DND-41 (cell line): ENCODE results near the gene GALK2.

ENCODE experiments used
- ATAC-seq: fragments of 200-7000 bp; cut with Tn5 transposase; 3 replicates; pipeline ENCODE4 v1.9.1; 2021; ENCODE audit warnings: low read depth; ENCODE audit not compliant: insufficient read depth
- DNase-seq: peaks from one replicate; pipeline ENCODE4 v3.0.0-alpha.2; 2020
- H2AFZ ChIP-seq: 2 replicates; pipeline ENCODE4 v1.6.0; 2012; ENCODE audit warnings: low read depth, low read length
- H3K27ac ChIP-seq: 2 replicates; pipeline ENCODE4 v1.5.1; 2012; ENCODE audit warnings: low read length, inconsistent platforms
- H3K27me3 ChIP-seq: fragments of 200-600 bp; sonication (generic); 2 replicates; pipeline ENCODE4 v1.6.0; 2012; ENCODE audit warnings: low read length, mild to moderate bottlenecking, inconsistent platforms; ENCODE audit not compliant: insufficient read depth, poor library complexity
- H3K36me3 ChIP-seq: 2 replicates; pipeline ENCODE4 v1.5.1; 2012; ENCODE audit warnings: low read length, inconsistent platforms; ENCODE audit not compliant: insufficient read depth
- H3K4me1 ChIP-seq: 2 replicates; pipeline ENCODE4 v1.5.1; 2012; ENCODE audit warnings: mild to moderate bottlenecking, low read length; ENCODE audit not compliant: insufficient read depth
- H3K4me2 ChIP-seq: 2 replicates; pipeline ENCODE4 v1.6.0; 2012; ENCODE audit warnings: mild to moderate bottlenecking, moderate library complexity, low read length, inconsistent platforms; ENCODE audit not compliant: insufficient read depth
- H3K4me3 ChIP-seq, 2 experiments: fragments of 200-600 bp in 1 of 2; shearing (Covaris generic) in 1 of 2; 2 replicates each; pipeline ENCODE4 v1.5.1; 2012 to 2016; ENCODE audit warnings: inconsistent platforms in 2 of 2, low read length in 2 of 2, mild to moderate bottlenecking in 2 of 2, low read depth in 1 of 2, moderate library complexity in 1 of 2
- H3K79me2 ChIP-seq: 2 replicates; pipeline ENCODE4 v1.6.0; 2012; ENCODE audit warnings: low read length, inconsistent platforms; ENCODE audit not compliant: insufficient read depth
- H3K9ac ChIP-seq: 2 replicates; pipeline ENCODE4 v1.6.0; 2012; ENCODE audit warnings: low read depth, mild to moderate bottlenecking, inconsistent platforms, low read length, moderate library complexity
- H3K9me3 ChIP-seq: 2 replicates; pipeline ENCODE4 v1.5.1; 2012; ENCODE audit warnings: low read length, moderate library complexity, mild to moderate bottlenecking, inconsistent platforms; ENCODE audit not compliant: insufficient read depth, severe bottlenecking
- H4K20me1 ChIP-seq: 2 replicates; pipeline ENCODE4 v1.6.0; 2012; ENCODE audit warnings: low read length; ENCODE audit not compliant: insufficient read depth
- EZH2 ChIP-seq: IDR thresholded peaks from 3 replicates; pipeline ENCODE4 v1.6.1; 2012; ENCODE audit warnings: borderline replicate concordance, low read depth, mild to moderate bottlenecking, moderate library complexity, low read length, inconsistent platforms; ENCODE audit not compliant: severe bottlenecking
- TF ChIP-seq, protein P1 (sequence below): IDR thresholded peaks from 2 replicates; pipeline ENCODE4 v1.5.1; 2012; ENCODE audit warnings: borderline replicate concordance, low read length, moderate library complexity, mild to moderate bottlenecking; ENCODE audit not compliant: poor library complexity, severe bottlenecking; ENCODE audit errors: extremely low read depth

Gene GALK2

DNA sequence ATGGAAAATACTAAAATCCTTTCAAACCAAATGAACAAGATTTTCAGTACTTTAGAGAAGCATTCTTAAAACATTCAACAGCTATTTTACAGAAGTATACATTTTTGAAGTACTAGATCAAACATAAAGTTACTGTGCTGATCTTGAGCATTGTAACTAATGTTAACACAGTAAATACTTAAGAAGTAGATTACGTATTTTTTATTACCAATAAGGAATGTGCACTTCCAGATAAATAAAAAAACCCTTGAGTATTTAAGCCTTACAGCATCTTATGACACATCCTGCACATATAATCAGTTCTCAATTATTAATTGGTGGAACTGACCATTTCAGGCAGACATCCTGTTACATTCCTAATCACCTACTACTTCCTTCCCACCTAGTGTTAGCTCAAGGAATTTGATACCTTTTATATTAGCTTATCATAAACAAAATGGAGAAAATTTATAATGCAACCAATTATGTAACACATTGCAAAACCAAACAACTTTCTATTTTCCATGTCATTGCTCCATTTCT is 47.4 kb upstream of the GALK2 start:
- Histone ChIP-seq H3K9me3 (no peaks in the 10 kb centered on the region), H3K36me3 (peaks cover 15% of the 10 kb centered on the region), H3K27me3 (no peaks in the 10 kb centered on the region), H3K27ac (no peak overlapping the region), H3K4me2 (no peak overlapping the region), H2AFZ (no peak overlapping the region), H3K4me1 (no peaks in the 10 kb centered on the region), H3K79me2 (no peaks in the 10 kb centered on the region), H3K9ac (no peak overlapping the region), H4K20me1 (no peaks in the 10 kb centered on the region), H3K4me3 (no peak overlapping the region)
- ATAC-seq (no peak), DNase-seq (no peak)
- TF ChIP-seq EZH2: no peak
- TF ChIP-seq, protein P1, sequence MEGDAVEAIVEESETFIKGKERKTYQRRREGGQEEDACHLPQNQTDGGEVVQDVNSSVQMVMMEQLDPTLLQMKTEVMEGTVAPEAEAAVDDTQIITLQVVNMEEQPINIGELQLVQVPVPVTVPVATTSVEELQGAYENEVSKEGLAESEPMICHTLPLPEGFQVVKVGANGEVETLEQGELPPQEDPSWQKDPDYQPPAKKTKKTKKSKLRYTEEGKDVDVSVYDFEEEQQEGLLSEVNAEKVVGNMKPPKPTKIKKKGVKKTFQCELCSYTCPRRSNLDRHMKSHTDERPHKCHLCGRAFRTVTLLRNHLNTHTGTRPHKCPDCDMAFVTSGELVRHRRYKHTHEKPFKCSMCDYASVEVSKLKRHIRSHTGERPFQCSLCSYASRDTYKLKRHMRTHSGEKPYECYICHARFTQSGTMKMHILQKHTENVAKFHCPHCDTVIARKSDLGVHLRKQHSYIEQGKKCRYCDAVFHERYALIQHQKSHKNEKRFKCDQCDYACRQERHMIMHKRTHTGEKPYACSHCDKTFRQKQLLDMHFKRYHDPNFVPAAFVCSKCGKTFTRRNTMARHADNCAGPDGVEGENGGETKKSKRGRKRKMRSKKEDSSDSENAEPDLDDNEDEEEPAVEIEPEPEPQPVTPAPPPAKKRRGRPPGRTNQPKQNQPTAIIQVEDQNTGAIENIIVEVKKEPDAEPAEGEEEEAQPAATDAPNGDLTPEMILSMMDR: no peak

DNA sequence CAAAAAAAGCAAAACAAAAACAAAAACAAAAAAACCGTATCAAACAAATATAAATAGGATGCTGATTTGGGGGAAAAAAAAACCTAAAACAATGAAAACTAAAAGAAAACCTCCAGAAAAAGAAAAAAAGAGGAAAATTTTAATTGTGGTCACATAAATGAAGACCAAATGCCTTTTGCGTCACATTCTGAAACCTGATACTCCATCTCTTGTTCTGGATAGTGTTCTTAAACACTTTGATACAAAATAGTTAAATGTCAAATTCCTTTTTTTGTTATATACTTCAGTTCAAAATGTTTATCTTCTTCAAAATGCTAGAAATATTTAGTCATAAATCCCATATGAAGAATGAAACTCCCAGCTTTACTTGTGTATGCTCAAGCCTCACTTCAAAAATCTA is 45.7 kb upstream of the GALK2 start:
- no peak for DNase-seq
- no peaks in the 10 kb centered on the region for H3K4me1 ChIP-seq
- no peaks in the 10 kb centered on the region for H3K79me2 ChIP-seq
- no peak for TF ChIP-seq EZH2
- TF ChIP-seq, protein P1: no peak
- no peaks in the 10 kb centered on the region for H3K9me3 ChIP-seq
- H2AFZ ChIP-seq: no peak overlapping the region
- 0 out of 2 replicates have a peak, but pooled peaks cover 3% of the 10 kb centered on the region for H4K20me1 ChIP-seq
- no peak for ATAC-seq
- H3K4me2 ChIP-seq: no peak overlapping the region
- no peak overlapping the region for H3K9ac ChIP-seq
- peaks cover 31% of the 10 kb centered on the region for H3K36me3 ChIP-seq
- no peaks in the 10 kb centered on the region for H3K27me3 ChIP-seq
- H3K27ac ChIP-seq: no peak overlapping the region
- H3K4me3 ChIP-seq: no peak overlapping the region

DNA sequence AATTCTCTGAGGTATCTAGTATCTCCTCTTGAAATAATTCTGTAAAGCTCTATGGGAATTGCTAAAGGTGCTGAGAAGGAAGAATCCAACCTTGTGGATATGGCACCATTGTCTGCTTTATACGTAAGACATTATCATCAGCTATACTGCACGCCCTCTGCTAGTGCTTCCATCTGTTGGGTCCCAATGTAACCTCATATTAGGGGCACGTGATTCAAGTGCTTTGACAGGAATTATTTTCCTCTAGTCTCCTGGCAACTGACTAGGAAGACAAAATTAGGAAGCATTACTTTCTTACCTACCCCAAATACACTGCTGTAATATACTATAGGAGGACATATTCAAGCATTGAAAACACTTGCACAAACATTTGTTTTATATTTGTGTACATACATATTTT is 38.6 kb upstream of the GALK2 start:
- DNase-seq (no peak), ATAC-seq (no peak)
- Histone ChIP-seq H2AFZ (no peak overlapping the region), H3K27ac (no peak overlapping the region), H3K9ac (no peak overlapping the region), H3K4me1 (no peaks in the 10 kb centered on the region), H3K79me2 (no peaks in the 10 kb centered on the region), H3K36me3 (peaks cover 82% of the 10 kb centered on the region), H3K27me3 (no peaks in the 10 kb centered on the region), H4K20me1 (0 out of 2 replicates have a peak, but pooled peaks cover 3% of the 10 kb centered on the region), H3K4me2 (no peak overlapping the region), H3K9me3 (no peaks in the 10 kb centered on the region), H3K4me3 (no peak overlapping the region)
- TF ChIP-seq, protein P1: no peak
- no peak for TF ChIP-seq EZH2
